GM12878 (cell line): ENCODE data around the gene SMTNL1.

Experiments
- CEBPB ChIP-seq, 2 experiments: fragments of 150-350 bp in 1 of 2; IDR thresholded peaks; 2 replicates each; pipeline ENCODE4 v1.6.1; 2012 to 2014; ENCODE audit warnings: low read depth in 2 of 2, low read length in 2 of 2, borderline replicate concordance in 1 of 2, inconsistent platforms in 1 of 2
- EP300 ChIP-seq, 2 experiments: fragments of 150-350 bp in 1 of 2; IDR thresholded peaks; 2 replicates each; pipeline ENCODE4 v1.6.1; 2011 to 2012; ENCODE audit warnings: low read depth in 2 of 2, low read length in 2 of 2, borderline replicate concordance in 1 of 2, improper control_type of control experiment in 1 of 2, inconsistent platforms in 1 of 2; ENCODE audit not compliant: control insufficient read depth in 1 of 2
- HDAC6 ChIP-seq: fragments of 200-600 bp; sonication (generic); IDR thresholded peaks from one replicate; pipeline ENCODE4 v1.8.0; 2017; ENCODE audit warnings: antibody characterized with exemption; ENCODE audit not compliant: unreplicated experiment
- MAX ChIP-seq: IDR thresholded peaks from 2 replicates; pipeline ENCODE4 v1.6.1; 2012; ENCODE audit warnings: low read depth, low read length, improper control_type of control experiment
- RAD51 ChIP-seq: fragments of 450-650 bp; IDR thresholded peaks from 2 replicates; pipeline ENCODE4 v1.6.1; 2016; ENCODE audit warnings: moderate library complexity, mild to moderate bottlenecking, inconsistent platforms
- SMC3 ChIP-seq: IDR thresholded peaks from 2 replicates; pipeline ENCODE4 v1.6.1; 2011; ENCODE audit warnings: low read length, improper control_type of control experiment, borderline replicate concordance
- STAT3 ChIP-seq: IDR thresholded peaks from 2 replicates; pipeline ENCODE4 v1.6.1; 2011; ENCODE audit warnings: low read depth, low read length, improper control_type of control experiment
- YBX1 ChIP-seq: fragments of 450-650 bp; IDR thresholded peaks from 2 replicates; pipeline ENCODE4 v1.6.1; 2016; ENCODE audit warnings: antibody characterized with exemption
- ZNF24 ChIP-seq: fragments of 450-650 bp; IDR thresholded peaks from 2 replicates; pipeline ENCODE4 v1.6.1; 2017; ENCODE audit warnings: antibody characterized with exemption, mild to moderate bottlenecking
- TF ChIP-seq, protein P1 (sequence below), 3 experiments: IDR thresholded peaks in 2 of 3; conservative IDR thresholded peaks in 1 of 3; 2 replicates each; pipeline ENCODE4 v1.5.1; 2011; ENCODE audit warnings: low read depth in 3 of 3, low read length in 3 of 3, mild to moderate bottlenecking in 3 of 3, control low read depth in 2 of 3, moderate library complexity in 2 of 3, inconsistent platforms in 1 of 3, mixed read lengths in 1 of 3; ENCODE audit not compliant: control insufficient read depth in 2 of 3, insufficient read depth in 1 of 3; ENCODE audit errors: extremely low read depth in 1 of 3
- TF ChIP-seq, protein P2 (sequence below): fragments of 450-650 bp; IDR thresholded peaks from 2 replicates; pipeline ENCODE4 v1.6.1; 2017; ENCODE audit warnings: mild to moderate bottlenecking

- TF ChIP-seq MAX: no peak
- TF ChIP-seq YBX1: no peak
- TF ChIP-seq RAD51: no peak
- TF ChIP-seq, protein P1, sequence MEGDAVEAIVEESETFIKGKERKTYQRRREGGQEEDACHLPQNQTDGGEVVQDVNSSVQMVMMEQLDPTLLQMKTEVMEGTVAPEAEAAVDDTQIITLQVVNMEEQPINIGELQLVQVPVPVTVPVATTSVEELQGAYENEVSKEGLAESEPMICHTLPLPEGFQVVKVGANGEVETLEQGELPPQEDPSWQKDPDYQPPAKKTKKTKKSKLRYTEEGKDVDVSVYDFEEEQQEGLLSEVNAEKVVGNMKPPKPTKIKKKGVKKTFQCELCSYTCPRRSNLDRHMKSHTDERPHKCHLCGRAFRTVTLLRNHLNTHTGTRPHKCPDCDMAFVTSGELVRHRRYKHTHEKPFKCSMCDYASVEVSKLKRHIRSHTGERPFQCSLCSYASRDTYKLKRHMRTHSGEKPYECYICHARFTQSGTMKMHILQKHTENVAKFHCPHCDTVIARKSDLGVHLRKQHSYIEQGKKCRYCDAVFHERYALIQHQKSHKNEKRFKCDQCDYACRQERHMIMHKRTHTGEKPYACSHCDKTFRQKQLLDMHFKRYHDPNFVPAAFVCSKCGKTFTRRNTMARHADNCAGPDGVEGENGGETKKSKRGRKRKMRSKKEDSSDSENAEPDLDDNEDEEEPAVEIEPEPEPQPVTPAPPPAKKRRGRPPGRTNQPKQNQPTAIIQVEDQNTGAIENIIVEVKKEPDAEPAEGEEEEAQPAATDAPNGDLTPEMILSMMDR (IDR thresholded peaks at IDR 0.05 in 2 of 3, conservative IDR thresholded peaks at IDR 0.05 in 1 of 3; ENCODE audit: control insufficient read depth in 2 of 3, extremely low read depth in 1 of 3, insufficient read depth in 1 of 3, low read depth in 3 of 3, low read length in 3 of 3): peak; percentile 90 to 96 (median 92)
- no peak for TF ChIP-seq STAT3
- TF ChIP-seq, protein P2, sequence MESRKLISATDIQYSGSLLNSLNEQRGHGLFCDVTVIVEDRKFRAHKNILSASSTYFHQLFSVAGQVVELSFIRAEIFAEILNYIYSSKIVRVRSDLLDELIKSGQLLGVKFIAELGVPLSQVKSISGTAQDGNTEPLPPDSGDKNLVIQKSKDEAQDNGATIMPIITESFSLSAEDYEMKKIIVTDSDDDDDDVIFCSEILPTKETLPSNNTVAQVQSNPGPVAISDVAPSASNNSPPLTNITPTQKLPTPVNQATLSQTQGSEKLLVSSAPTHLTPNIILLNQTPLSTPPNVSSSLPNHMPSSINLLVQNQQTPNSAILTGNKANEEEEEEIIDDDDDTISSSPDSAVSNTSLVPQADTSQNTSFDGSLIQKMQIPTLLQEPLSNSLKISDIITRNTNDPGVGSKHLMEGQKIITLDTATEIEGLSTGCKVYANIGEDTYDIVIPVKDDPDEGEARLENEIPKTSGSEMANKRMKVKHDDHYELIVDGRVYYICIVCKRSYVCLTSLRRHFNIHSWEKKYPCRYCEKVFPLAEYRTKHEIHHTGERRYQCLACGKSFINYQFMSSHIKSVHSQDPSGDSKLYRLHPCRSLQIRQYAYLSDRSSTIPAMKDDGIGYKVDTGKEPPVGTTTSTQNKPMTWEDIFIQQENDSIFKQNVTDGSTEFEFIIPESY: no peak
- TF ChIP-seq HDAC6: no peak
- no peak for TF ChIP-seq ZNF24
- peak; percentile 84 for TF ChIP-seq SMC3
- no peak for TF ChIP-seq EP300 (IDR thresholded peaks at IDR 0.05; ENCODE audit: borderline replicate concordance in 1 of 2, control insufficient read depth in 1 of 2, low read depth in 2 of 2, low read length in 2 of 2)
- TF ChIP-seq CEBPB (IDR thresholded peaks at IDR 0.05; ENCODE audit: borderline replicate concordance in 1 of 2, low read depth in 2 of 2, low read length in 2 of 2): no peak
Observed at GRCh38 chr11:57527056-57527631, 10.3 kb upstream of the SMTNL1 start.
